CD4-positive, alpha-beta T cell treated with Interferon alpha-2 for 1 hour (primary cell): ENCODE results near the gene ATP2B2.
"Not testable (repeated sequence)": the region's sequence is repeated elsewhere in the genome, so short reads cannot be mapped to it uniquely, and the experiment has no call there.

Source experiments
- DNase-seq, 2 donors: peaks; one replicate each; pipeline ENCODE4 v3.0.0-alpha.2; 2020 to 2022

ATP2B2 gene

DNA sequence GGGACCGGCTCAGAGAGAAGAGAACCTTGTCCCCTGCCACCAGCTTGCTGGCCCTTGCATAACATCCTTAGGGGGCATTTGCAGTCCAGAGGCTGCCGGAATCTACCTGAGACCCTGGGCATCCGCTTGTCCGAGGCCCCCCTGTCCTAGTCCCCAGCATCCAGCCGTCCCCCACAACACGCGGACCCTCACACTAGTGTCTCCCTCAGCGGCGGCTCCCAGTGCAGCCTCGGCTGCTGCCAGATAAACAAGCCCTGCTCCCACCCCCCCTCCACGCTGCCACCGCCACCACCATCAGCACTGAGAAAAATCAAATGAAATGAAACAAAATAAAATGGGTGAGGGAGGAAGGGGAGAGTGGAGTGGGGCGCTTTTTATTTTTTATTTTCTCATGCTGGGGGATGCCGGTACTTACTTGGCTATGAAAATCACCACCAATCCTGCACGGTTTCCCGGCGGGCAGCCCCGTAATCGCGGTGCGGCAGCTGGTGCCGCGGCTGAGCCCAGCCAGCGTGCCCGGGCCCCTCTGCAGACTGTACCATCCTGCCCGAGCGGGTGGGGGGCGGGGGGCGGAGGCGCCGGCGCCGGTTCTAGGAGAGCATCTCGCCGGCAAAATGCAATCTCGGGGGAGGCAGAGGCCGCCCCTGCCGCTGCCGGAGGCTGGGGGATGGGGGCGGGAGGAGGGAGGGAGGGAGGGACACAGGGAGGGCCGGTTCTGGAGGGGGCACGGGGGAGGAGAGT, at the start of gene ATP2B2:
Gene ATP2B2 (minus strand): TSS at position 537 of the 741 bp plus-strand sequence. CDS start 56,043 bp downstream, outside the sequence.
- DNase-seq = peak in 1 of 2 donors; percentile 3

DNA sequence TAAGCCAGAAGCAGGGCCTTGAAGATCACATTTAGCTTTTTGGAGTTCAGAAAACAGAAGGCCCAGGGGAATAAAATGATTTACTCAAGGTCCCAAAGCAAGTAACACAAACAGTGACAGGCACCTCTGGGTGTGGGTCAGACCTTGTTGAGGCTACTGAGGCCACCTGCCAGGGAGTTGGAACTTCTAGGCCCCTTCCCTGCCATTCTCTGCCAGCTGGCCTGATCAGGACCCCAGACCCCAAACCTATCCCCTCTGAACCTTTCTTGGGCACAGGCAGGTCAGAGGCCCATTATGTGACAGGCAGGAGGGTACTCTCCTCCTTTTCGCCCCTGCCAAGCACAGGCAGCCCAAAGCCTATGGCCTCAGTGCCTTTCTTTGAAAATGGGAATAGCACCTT, 49.4 kb upstream of the ATP2B2 start:
- no peak for DNase-seq

DNA sequence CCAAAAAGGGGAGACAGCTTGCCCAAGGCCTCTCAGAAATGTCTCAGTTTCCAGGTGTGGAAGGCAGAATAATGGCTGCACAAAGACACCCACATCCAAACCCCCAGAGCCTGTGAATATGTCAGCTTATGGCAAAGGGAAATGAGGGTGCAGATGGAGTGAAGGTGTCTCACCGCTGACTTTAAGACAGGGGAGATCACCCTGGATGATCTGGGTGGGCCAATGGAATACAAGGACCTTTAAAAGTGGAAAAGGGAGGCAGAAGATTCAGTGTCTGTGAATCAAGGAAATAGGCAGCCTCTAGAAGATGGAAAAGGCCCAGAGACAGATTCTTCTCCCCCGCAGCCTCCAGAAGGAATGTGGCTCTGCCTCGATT, 48.8 kb upstream of the ATP2B2 start:
- DNase-seq = no peak

DNA sequence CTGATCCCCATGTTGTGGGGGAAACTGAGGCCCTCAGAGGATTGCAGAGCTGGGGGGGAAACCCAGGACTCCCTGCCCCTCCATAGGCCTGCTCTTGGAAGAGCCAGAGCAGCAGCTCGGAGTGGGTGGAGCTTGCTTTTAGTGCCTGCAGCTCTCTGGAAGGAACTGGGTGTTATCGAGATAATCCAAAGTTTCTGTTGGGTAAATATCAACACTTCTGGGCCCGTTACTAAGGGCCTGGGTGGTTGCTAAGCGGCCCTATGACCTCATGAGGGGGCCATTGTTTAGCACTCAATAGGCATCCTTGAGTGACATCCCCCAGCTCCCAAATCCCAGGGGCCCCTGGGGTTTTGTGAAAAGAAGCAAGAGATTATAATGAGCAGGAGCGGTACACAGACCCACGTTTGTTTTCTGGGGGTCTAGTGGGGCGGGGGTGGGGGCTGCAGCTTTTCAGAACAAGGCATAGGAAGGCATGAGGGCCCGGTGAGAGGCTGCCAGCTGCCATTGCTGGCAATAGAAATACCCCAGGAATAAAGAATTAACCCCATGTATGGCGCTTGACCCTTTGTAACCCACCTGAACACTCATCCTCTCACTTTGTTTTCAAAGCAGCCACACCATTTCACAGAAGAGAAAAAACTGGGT, 48.3 kb upstream of the ATP2B2 start:
- DNase-seq = no peak

DNA sequence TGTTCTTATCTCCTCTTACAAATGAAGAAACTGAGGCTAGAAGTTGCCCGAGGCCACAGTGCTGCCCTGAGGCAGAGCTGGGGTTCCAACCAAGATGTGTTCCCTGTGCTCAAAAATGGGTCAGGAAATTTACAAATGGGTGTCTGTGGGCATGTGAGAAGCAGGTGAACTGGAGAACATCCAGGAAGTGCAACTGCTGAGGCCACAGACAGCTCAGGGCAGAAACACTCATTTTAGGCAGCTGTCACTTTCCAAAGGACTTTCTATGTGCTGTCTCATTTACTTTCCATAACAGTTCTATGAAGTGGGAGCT, 47.2 kb upstream of the ATP2B2 start:
- DNase-seq = peak in 1 of 2 donors; percentile 28

DNA sequence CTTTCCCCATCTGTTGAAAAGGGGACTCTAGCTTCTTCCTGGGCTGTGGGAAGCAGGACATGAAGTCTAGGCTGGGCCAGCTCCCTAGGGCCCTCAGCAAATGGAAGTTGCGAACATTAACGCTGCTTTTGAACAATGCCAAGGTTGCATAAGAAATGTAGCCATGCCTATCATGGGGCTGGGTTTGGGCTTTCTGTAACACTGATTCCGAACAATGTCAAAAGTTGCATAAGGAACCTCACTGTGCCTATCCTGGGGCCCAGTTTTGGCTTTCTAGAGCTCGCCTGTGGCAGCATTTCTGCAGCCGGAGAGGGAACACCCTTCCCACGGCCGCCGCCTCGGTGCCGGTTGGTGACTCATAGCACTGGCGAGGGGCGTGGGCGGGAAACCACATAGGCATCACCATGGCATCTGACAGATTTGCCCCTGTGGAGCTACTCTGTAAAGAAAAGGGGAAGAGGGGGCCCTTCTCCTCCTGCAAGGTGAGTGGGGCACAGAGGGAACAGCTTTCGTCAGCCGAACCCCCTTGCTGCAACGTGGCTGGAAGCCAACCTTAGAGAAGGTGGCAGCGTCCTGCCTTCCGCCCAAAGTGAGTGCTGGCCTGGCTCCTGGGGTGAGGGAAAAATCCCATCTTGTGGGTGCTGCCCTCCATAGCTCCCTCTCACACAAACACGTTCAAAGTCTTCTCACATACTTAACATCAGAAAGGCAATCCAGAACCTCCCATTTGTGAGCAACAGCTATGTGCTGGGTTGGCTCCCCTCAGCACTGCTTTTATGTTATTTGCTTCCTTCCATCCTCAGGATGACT, 46.6 kb upstream of the ATP2B2 start:
- DNase-seq = peak; percentile 59 to 74

DNA sequence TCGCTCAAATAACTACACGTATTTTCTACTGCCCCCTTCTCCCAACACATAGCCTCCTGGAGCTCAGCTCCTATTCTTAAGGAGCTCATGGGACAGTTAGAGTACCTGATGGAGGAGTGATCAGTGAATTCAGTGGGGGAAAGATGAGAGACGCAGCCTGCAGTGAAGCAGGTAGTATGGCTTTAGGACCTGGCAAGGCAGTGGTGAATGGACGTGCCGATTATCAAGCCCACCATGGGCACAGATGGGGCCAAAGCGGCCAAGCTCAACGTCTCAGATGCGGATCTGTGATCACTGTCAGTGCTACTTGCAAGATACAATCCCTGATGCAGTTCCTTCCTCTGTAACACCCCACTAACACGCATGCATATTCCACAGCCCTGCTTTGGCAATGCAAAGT, 45.8 kb upstream of the ATP2B2 start:
- no peak for DNase-seq

DNA sequence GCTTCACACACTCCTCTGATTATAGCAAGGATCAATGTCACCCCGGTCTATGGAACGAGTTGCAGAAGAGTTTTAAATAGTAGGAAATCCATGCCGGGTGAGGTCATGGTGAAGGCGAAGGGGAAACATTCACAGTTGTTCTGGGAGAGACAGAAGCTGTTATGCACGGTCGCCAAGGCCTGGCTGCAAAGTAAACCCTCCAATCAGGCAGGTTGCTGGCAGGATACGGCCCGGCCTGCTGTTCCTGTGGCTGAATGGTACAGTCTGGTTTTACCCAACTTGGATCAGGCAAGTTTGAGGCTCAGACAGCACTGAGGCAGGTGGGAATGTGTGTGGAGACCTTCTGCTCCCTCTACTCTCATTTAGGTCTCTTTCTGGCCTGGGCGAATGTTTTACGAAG, 45.3 kb upstream of the ATP2B2 start:
- DNase-seq = no peak

DNA sequence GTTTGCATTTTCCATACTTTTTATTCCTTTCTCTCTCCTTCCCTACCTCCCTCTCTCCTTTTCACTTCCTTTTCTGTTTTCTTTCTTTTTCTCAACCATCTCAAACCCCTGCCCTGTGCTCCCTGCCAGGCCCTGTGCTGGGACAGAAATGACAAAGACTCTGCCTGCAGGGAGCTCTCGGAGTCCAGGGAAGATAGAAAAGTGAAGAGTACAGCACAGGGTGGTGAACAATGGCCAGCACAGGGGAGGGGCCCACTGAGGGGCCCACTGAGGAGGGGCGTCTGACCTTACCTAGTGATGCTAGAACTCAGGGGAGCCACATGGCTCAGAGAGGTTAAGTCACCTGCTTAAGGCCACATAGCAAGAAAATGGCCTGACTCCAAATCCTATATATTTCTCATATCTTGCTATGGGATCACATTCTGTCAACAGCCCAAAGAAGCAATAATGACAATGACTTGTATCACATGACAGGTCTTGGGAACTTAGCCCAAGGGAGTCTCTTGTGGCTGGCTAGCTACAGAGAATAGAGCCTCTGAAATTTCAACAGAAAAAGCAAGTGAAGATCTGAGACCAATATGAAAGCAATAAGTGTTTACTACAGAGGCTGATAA, 44.3 kb upstream of the ATP2B2 start:
- no peak for DNase-seq

DNA sequence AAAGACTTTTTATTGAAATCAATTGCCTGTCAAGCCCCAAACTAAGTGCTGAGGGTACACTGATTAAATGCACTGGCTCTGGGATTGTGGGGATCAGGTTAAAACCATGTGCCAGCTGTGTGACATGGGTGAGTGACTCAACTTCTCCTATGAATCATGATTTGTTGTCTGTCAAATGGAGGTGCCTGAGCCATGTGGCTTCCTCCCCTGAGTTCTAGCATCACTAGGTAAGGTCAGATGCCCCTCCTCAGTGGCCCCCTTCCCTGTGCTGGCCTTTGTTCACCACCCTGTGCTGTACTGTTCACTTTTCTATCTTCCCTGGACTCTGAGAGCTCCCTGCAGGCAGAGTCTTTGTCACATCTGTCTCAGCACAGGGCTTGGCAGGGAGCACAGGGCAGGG, 43.6 kb upstream of the ATP2B2 start:
- DNase-seq = no peak

DNA sequence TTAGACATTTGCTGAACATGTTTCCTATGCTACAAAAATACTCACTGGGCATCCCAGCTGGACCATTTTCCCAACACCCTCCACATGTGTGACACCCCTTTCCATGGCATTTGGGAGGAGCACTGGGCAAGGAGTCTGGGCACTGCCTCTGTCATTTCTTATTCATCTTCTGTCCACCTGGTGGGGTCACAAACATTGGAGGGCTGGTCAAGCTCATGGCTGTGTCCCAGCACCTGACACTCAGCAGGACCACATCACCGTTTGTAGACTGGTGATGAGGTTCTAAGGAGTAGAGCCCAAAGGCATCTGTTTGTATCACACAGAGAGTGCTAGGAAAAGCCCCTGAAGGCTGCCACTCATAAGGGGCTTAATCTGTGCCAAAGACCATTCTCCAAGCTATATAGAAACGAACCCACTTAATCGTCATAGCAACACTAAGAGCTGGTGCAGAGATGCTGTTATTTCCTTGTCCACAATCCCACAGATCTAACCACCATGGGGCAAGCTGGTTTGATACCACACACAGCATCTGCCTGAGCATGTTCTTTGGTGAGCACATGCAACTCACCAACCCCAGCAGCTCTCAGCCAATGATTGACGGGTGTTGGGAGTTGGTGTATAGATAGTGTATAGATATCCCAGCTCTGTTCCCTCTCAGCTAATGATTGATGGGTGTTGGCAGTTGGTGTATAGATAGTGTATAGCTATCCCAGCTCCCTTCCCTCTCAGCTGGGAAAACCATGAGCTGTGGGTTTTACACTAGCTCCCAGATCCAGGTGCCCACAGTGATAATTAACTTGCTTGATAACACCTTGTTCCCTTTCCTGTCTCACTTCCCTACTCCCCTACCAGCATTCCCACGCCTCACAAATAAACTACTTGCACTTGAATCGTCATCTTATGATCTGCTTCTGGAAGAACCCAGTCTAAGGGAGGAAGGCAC, 42.7 kb upstream of the ATP2B2 start:
- DNase-seq = peak in 1 of 2 donors; percentile 10

DNA sequence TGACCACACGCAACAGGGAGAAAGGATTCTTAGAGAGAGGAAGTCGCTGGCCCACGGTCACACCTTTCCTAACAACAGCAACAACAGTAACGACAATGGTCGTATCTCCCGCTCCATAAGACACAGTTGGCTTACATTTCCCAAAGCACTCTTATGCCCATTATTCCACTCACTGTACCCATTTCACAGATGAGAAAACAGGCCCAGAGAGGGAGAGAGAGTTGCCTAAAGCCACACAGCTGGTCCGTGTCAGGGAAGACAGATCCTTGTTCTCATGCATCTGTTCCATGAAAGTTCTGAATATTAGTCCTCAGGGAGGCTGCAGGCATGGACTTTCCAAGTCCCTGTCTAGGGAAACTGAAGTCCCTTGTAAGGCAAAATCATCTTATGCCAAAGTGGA, 42.0 kb upstream of the ATP2B2 start:
- no peak for DNase-seq

DNA sequence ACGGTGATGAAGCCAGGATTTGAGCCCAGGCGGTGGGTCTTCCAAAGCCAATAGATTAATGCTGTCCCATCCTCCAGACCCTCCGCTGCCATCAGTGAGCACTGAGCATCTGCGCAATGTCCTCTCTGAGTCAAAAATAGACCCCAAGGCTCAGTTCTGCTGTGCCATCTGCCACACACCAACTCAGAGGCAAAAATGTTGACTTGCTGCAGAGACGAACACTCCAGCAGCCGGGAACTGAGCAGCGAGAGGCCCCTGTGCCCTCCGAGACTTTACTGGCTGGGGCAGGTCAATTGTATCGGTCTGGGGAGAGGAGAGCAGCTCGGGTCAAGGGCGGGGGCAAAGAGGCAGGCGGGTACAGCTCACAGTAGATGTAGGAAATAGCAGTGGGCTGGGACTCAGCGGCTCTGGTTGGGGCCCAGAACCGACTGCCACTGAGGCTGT, 41.5 kb upstream of the ATP2B2 start:
- DNase-seq = no peak

DNA sequence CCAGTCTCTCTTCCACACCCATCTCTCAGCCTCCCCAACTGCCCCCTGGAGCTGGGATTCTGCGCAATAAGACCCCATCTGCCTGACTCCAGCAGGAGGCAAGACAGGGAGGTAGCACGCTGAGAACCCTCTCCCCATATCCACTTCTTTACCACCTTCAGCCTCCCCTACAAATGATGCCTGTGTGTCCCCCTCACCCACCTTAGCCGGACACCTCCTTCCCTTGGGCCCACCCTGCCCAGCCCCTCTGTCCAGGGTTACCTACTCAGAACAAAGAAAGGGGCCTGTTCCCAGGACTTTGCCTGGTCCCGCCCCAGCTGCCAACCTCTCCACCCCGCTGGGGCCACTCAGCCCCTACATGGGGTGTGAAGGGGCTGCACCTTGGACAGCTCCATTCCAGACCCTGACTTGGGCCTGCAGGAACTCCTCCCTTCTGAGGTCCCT, 40.8 kb upstream of the ATP2B2 start:
- DNase-seq = no peak

DNA sequence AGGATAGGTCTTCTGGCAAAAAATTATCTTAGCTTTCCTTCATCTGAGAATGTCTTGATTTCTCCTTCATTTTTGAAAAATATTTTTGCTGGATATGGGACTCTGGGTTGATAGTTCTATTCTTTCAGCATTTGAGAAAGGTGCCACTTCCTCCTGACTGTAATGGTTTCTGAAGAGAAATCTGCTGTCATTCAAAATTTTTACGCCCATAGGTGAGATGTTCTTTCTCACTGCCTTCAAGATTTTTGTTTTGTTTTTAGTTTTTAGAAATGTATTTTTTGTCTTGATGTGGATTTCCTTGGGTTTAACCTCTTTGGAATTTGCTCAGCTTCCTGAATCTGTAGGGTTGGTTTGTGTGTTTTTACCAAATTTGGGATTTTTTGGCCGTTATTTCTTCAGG, 37.1 kb upstream of the ATP2B2 start:
- DNase-seq = no peak

DNA sequence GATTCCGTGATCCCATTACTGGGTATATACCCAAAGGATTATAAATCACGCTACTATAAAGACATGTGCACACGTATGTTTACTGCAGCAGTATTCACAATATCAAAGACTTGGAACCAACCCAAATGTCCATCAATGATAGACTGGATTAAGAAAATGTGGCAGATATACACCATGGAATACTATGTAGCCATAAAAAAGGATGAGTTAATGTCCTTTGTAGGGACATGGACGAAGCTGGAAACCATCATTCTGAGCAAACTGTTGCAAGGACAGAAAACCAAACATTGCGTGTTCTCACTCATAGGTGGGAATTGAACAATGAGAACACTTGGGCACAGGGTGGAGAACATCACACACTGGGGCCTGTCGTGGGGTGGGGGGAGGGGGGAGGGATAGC, 35.0 kb upstream of the ATP2B2 start:
- not testable (repeated sequence) for DNase-seq

DNA sequence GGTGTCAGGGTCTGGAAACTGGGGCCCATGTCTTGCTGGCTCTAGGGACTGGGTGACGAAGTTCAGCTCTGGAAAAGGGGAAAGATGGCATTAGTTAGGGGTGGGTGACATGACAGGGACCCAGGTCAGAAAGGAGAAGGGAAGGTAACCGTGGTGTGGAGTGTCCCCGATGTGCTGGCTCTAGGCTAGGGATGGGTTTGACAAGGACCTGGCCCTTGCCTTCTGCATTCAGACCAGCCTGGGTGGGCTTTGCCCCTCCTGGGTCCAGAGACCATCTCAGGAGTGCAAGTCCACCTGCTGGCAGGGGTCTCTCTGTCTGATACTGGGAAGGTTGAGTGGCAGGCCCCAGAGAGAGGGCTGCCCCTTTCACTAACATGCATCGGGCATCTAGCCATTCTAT, 28.7 kb upstream of the ATP2B2 start:
- no peak for DNase-seq

DNA sequence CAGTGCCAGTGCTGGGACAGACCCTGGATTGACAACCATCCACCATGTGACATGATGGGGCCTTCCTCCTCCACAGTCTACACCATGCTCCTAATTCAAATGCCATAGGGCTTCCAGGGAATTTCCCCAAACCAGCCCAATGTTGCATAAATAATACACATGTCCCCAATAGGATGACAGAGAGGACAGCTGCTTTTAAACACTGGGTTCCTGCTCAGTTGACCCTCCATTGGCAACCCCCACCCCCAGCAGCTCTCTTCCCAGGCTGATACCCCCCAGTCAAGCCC, 28.3 kb upstream of the ATP2B2 start:
- no peak for DNase-seq

DNA sequence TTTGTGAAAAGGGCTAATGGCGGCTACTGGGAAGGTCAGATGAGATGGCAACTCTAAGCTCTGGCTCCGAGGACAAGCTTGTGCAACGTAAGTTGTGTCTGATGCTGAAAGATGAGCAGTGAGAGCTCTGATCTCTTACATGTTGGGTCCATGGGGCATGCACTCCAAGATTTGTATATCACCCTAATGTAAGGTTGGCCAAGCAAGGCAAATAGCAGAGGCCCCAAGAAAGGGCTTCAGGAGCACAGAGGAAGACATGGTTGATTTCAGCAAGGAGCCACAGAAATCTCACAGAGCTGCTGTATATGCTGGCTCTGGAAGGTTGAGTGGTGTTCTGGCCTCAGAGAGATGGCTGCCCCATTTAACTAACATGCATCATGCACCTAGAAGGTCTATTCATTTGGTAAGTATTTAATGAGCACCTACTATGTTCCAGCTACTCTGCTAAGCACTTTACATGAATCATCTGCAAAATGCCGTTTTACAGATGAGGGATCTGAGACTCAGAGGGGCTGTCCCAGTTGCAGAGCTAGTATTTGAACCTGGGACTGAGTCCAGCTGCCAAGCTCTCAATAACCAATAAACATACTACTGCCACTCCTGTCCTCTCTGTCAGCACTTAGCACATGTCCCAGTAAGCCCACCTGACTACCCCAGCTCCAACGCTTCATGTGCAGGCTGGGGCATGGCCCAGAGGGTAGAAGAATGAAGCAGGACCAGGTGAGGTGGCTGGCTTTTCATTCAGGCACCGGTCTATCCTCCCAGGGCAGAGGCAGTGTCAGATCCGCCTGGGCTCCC, 27.8 kb upstream of the ATP2B2 start:
- no peak for DNase-seq

DNA sequence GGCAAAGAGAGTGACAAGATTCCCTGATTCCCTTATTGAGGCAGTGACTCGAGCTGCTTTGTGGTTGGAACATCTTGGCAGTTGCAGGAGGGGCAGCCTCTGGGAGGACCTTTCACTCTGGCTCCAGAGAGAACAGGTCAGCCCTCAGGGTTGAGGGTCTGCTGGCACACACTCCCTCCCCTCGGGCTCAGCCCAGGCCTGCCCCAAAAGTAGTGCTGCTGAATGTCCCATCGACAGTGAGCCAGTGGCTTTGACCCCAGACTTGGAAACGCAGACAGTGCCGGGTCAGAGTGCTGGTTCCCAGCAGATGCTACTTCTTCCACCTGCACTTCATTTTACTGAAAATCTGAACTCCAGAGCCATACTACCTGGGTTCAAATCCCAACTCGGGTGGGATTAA, 25.6 kb upstream of the ATP2B2 start:
- DNase-seq = no peak

DNA sequence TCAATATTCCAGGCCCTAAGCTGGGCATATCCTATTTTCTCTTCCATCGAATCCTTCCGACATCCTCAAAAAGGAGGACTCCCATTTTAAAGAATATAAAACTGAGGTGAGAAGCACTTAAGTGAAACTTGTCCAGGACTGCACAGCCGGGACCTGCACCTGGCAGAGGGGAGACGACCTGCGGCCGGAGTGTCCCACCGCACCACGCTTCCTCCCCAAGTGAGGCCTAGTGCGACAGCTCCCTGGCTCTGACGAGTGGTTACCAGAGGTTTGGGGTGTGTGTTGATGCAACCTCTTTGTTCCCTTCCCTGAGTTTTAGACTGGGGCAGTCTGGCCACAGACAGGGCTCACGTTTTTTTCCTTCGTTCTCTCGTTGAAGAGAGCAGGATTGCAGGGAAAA, 24.9 kb upstream of the ATP2B2 start:
- DNase-seq = no peak

DNA sequence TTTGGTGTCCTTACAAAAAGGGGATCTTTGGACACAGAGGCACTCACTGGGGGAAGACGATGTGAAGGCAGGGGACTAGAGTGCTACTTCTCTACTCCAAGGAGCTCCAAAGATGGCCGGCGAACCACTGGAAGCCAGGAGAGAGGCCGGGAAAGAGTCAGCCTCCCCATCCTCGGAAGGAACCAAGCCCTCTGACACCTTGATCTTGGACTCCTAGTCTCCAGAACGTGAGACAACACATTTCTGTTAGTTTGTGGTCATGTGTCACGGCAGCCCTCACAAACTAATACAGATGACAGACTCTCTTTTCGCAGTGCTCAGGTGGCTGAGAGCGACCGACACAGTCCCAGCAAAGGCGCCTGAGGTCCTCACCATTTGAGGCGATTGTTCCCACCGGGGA, 24.4 kb upstream of the ATP2B2 start:
- no peak for DNase-seq
